HFF-Myc (cell line): ENCODE data around the gene WRAP73.
A peak's percentile ranks its signal among the peaks of the same experiment; 100 is the strongest.
"Not testable (repeated sequence)": the region's sequence is repeated elsewhere in the genome, so short reads cannot be mapped to it uniquely, and the experiment has no call there.

Experiments used
- DNase-seq: peaks from one replicate; pipeline ENCODE4 v3.0.0-alpha.2; 2011; ENCODE audit warnings: low read depth; ENCODE audit errors: extremely low read depth
- H3K4me3 ChIP-seq: replicated peaks from 2 replicates; pipeline ENCODE4 v1.5.1; 2011; ENCODE audit warnings: low read depth, mild to moderate bottlenecking, control low read depth, low read length
- CTCF ChIP-seq: IDR thresholded peaks from 2 replicates; pipeline ENCODE4 v1.5.1; 2012; ENCODE audit warnings: mild to moderate bottlenecking, low read depth, low read length, control low read depth; ENCODE audit errors: missing control alignments

WRAP73 gene

GRCh38 chr1:3625151-3625907, 24.6 kb downstream of the WRAP73 start:
- no peak for DNase-seq
- no peak for TF ChIP-seq CTCF
- peak overlapping the region; percentile 67 for H3K4me3 ChIP-seq

GRCh38 chr1:3624200-3625136, 25.4 kb downstream of the WRAP73 start, which contains the start of gene TPRG1L:
TSS of gene TPRG1L (plus strand) at chr1:3625015. CDS start at chr1:3625073, 58 bp downstream.
- DNase-seq, result peak; percentile 72
- TF ChIP-seq CTCF, result no peak
- peak within 1 kb of the TSS; percentile 67 for H3K4me3 ChIP-seq

DNA sequence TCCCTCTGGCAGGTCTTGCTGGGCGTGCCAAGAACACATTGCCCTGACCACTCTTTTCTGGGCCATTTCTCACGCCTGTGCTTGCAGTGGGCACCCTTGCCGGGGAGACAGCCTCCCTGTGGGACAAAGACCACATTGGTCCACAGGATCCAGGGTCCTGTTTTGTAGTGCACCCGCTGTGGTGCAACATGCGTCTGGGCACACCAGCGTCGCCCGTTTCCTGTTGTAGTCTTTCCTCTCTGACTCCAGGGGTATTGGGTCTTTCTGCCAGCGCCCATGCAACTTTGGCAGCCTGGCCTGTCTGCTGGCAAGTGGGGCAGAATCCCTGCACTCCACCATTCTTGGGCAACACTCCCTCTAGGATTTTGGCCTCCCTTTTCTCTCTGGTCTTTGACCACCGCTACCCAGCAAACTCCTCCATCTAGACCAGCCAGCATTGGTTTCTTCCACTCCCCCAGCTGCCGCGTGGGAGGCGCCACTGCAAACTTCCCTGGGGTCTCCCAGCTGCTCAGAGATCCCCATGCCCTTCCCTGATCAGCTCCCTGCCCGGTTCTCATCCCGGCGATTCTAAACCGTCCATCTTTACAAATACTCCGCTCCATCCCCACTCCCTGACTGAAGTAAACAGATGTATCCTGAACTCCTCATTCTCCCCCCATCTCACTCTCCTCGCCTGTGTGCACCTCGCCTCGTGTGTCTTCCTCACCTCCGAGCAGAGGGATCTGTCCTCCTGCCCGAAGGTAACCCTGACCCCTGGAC, 26.3 kb downstream of the WRAP73 start:
- no peak for DNase-seq
- TF ChIP-seq CTCF, result no peak
- peak overlapping the region; percentile 67 for H3K4me3 ChIP-seq

DNA sequence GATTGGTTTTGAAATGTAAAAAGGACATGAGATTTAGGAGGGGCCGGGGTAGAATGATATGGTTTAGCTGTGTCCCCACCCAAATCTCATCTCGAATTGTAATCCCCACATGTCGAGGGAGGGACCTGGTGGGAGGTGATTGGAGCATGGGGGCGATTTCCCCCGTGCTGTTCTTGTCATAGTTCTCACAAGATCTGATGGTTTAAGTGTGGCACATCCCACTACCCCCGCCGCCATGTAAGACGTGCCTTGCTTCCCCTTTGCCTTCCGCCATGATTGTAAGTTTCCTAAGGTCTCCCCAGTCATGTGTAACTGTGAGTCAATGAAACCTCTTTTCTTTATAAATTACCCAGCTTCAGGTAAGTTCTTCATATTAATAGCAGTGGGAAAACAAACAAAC, 27.8 kb downstream of the WRAP73 start:
- H3K4me3 ChIP-seq, DNase-seq: not testable (repeated sequence)

- not testable (repeated sequence) for DNase-seq, H3K4me3 ChIP-seq
- peak; percentile 68 for TF ChIP-seq CTCF
These were observed 28.7 kb downstream of the WRAP73 start for GRCh38 chr1:3621151-3621671.

DNA sequence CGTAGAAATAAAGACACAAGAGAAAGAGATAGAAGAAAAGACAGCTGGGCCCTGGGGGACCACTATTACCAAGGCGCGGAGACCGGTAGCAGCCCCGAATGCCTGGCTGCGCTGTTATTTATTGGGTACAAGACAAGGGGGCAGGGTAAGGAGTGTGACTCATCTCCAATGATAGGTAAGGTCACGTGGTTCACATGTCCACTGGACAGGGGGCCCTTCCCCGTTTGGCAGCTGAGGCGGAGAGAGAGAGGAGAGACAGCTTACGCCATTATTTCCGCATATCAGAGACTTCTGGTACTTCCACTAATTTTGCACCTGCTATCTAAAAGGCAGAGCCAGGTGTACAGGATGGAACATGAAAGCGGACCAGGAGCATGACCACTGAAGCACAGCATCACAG, 29.2 kb downstream of the WRAP73 start:
- DNase-seq, result no peak
- no peak for TF ChIP-seq CTCF
- H3K4me3 ChIP-seq, result no peak overlapping the region
